Neural cell (in vitro differentiated cells): ENCODE data around the gene CLDN14. TPM values are rescaled to one million over a fixed set of nuclear protein-coding genes. Genes with fewer than 3 reads are reported as not detected.

Experiments
- H2AFZ ChIP-seq: fragments of 200-600, 300-800 bp; sonication (generic), shearing (Covaris generic); 2 replicates; pipeline ENCODE4 v1.6.0; 2014; ENCODE audit warnings: low read depth, mild to moderate bottlenecking, antibody characterized with exemption, low read length, moderate library complexity
- H3F3A ChIP-seq: fragments of 200-600 bp; shearing (Covaris generic); 2 replicates; pipeline ENCODE4 v1.6.1; 2016; ENCODE audit warnings: mild to moderate bottlenecking, moderate library complexity, mixed read lengths, antibody characterized with exemption, low read length; ENCODE audit not compliant: insufficient read depth, poor library complexity, severe bottlenecking
- H3K27ac ChIP-seq: fragments of 200-600, 300-800 bp; sonication (generic), shearing (Covaris generic); 2 replicates; pipeline ENCODE4 v1.5.1; 2014; ENCODE audit warnings: mild to moderate bottlenecking, low read length, moderate library complexity
- H3K27me3 ChIP-seq: fragments of 300-800, 200-600 bp; sonication (generic), shearing (Covaris generic); 2 replicates; pipeline ENCODE4 v1.6.0; 2014; ENCODE audit warnings: mild to moderate bottlenecking, low read depth, low read length, moderate library complexity; ENCODE audit not compliant: insufficient read depth
- H3K36me3 ChIP-seq: fragments of 300-800, 200-600 bp; sonication (generic), shearing (Covaris generic); 2 replicates; pipeline ENCODE4 v1.5.1; 2014; ENCODE audit warnings: mild to moderate bottlenecking, antibody characterized with exemption, low read length, moderate library complexity; ENCODE audit not compliant: insufficient read depth
- H3K4me2 ChIP-seq: fragments of 300-800, 200-600 bp; sonication (generic), shearing (Covaris generic); 2 replicates; pipeline ENCODE4 v1.6.0; 2014; ENCODE audit warnings: mild to moderate bottlenecking, low read length
- H3K4me3 ChIP-seq: fragments of 300-800, 200-600 bp; sonication (generic), shearing (Covaris generic); 2 replicates; pipeline ENCODE4 v1.5.1; 2014; ENCODE audit warnings: mild to moderate bottlenecking, low read length, moderate library complexity
- H3K79me2 ChIP-seq: fragments of 200-600 bp; shearing (Covaris generic); replicated peaks from 2 replicates; pipeline ENCODE4 v1.6.0; 2014; ENCODE audit warnings: mild to moderate bottlenecking, low read length, moderate library complexity; ENCODE audit not compliant: insufficient read depth
- H3K9ac ChIP-seq: fragments of 300-800, 200-600 bp; sonication (generic), shearing (Covaris generic); 2 replicates; pipeline ENCODE4 v1.6.1; 2016; ENCODE audit warnings: mild to moderate bottlenecking, low read length, mixed read lengths
- H3K9me2 ChIP-seq: fragments of 200-600 bp; shearing (Covaris generic); 2 replicates; pipeline ENCODE4 v1.6.1; 2016; ENCODE audit warnings: mild to moderate bottlenecking, low read length, mixed read lengths; ENCODE audit not compliant: insufficient read depth
- H3K9me3 ChIP-seq: fragments of 200-600, 300-800 bp; sonication (generic), shearing (Covaris generic); 2 replicates; pipeline ENCODE4 v1.6.1; 2016; ENCODE audit warnings: mild to moderate bottlenecking, mixed run types, low read length, moderate library complexity, mixed read lengths
- H4K20me1 ChIP-seq: fragments of 200-600 bp; shearing (Covaris generic); 2 replicates; pipeline ENCODE4 v1.6.1; 2016; ENCODE audit warnings: mild to moderate bottlenecking, mixed run types; ENCODE audit not compliant: insufficient read depth
- EP300 ChIP-seq: fragments of 450-650 bp; conservative IDR thresholded peaks from 2 replicates; pipeline ENCODE4 v1.6.1; 2014; ENCODE audit warnings: antibody characterized with exemption, mild to moderate bottlenecking, moderate library complexity; ENCODE audit not compliant: poor library complexity, severe bottlenecking
- EZH2 ChIP-seq: fragments of 200-600, 300-800 bp; shearing (Covaris generic), sonication (generic); IDR thresholded peaks from 2 replicates; pipeline ENCODE4 v1.6.1; 2014; ENCODE audit warnings: antibody characterized with exemption, low read length, borderline replicate concordance, mild to moderate bottlenecking; ENCODE audit not compliant: insufficient read depth, poor library complexity, severe bottlenecking
- MXI1 ChIP-seq: fragments of 450-650 bp; conservative IDR thresholded peaks from 2 replicates; pipeline ENCODE4 v1.6.1; 2014; ENCODE audit warnings: antibody characterized with exemption, mild to moderate bottlenecking; ENCODE audit not compliant: poor library complexity, severe bottlenecking
- POLR2AphosphoS5 ChIP-seq: IDR thresholded peaks from 2 replicates; pipeline ENCODE4 v1.6.1; 2012
- RAD21 ChIP-seq: fragments of 450-650 bp; conservative IDR thresholded peaks from 2 replicates; pipeline ENCODE4 v1.6.1; 2014; ENCODE audit warnings: antibody characterized with exemption, mild to moderate bottlenecking, moderate library complexity
- SMC3 ChIP-seq: fragments of 450-650 bp; conservative IDR thresholded peaks from 2 replicates; pipeline ENCODE4 v1.6.1; 2014; ENCODE audit warnings: antibody characterized with exemption, mild to moderate bottlenecking, moderate library complexity; ENCODE audit not compliant: poor library complexity
- TAF1 ChIP-seq: IDR thresholded peaks from 2 replicates; pipeline ENCODE4 v1.6.1; 2012; ENCODE audit warnings: low read depth
- polyA plus RNA-seq: library from polyadenylated mRNA; depleted of rRNA; stranded (reverse); fragments of >200 nt; gene quantifications from 2 replicates; pipeline ENCODE4 v1.2.3, GENCODE V29; 2014
- TF ChIP-seq, protein P1 (sequence below): IDR thresholded peaks from 2 replicates; pipeline ENCODE4 v1.6.1; 2012; ENCODE audit warnings: borderline replicate concordance
- TF ChIP-seq, protein P2 (sequence below): fragments of 450-650 bp; IDR thresholded peaks from 2 replicates; pipeline ENCODE4 v1.5.1; 2014; ENCODE audit warnings: antibody characterized with exemption, mild to moderate bottlenecking, moderate library complexity; ENCODE audit not compliant: poor library complexity, severe bottlenecking

The CLDN14 gene
- polyA plus RNA-seq, 1 donor from 2014 or later, result not detected

DNA sequence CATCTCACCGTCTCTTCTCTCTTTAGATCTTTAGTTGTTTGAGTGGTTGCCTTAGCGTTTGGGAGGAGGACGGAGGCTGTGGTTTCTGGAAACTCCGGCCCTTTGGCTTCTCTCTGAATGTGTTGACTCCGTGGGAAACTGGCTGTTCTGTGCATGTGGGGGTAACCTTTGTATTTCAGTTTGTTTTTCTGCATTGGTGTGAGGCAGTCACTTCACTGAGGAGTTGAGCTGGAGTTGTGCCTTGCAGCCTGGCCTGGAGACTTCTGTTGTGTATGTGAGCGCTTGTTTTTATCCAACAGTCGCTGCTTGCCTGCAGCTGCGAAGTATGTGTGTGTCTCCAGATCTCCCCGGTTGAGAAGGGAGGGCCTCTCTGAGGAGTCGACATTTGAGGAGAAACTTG is 33.6 kb downstream of the CLDN14 start:
- H3K36me3 ChIP-seq, result no peaks in the 10 kb centered on the region
- H3K4me2 ChIP-seq, result no peak overlapping the region
- no peaks in the 10 kb centered on the region for H3K27me3 ChIP-seq
- H3F3A ChIP-seq, result no peaks in the 10 kb centered on the region
- H3K27ac ChIP-seq, result no peak overlapping the region
- no peak overlapping the region for H3K9ac ChIP-seq
- no peaks in the 10 kb centered on the region for H3K9me3 ChIP-seq
- no peaks in the 10 kb centered on the region for H4K20me1 ChIP-seq
- TF ChIP-seq POLR2AphosphoS5, result no peak
- TF ChIP-seq, protein P1, sequence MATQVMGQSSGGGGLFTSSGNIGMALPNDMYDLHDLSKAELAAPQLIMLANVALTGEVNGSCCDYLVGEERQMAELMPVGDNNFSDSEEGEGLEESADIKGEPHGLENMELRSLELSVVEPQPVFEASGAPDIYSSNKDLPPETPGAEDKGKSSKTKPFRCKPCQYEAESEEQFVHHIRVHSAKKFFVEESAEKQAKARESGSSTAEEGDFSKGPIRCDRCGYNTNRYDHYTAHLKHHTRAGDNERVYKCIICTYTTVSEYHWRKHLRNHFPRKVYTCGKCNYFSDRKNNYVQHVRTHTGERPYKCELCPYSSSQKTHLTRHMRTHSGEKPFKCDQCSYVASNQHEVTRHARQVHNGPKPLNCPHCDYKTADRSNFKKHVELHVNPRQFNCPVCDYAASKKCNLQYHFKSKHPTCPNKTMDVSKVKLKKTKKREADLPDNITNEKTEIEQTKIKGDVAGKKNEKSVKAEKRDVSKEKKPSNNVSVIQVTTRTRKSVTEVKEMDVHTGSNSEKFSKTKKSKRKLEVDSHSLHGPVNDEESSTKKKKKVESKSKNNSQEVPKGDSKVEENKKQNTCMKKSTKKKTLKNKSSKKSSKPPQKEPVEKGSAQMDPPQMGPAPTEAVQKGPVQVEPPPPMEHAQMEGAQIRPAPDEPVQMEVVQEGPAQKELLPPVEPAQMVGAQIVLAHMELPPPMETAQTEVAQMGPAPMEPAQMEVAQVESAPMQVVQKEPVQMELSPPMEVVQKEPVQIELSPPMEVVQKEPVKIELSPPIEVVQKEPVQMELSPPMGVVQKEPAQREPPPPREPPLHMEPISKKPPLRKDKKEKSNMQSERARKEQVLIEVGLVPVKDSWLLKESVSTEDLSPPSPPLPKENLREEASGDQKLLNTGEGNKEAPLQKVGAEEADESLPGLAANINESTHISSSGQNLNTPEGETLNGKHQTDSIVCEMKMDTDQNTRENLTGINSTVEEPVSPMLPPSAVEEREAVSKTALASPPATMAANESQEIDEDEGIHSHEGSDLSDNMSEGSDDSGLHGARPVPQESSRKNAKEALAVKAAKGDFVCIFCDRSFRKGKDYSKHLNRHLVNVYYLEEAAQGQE, result no peak
- no peak for TF ChIP-seq TAF1
- no peak for TF ChIP-seq SMC3
- TF ChIP-seq, protein P2, sequence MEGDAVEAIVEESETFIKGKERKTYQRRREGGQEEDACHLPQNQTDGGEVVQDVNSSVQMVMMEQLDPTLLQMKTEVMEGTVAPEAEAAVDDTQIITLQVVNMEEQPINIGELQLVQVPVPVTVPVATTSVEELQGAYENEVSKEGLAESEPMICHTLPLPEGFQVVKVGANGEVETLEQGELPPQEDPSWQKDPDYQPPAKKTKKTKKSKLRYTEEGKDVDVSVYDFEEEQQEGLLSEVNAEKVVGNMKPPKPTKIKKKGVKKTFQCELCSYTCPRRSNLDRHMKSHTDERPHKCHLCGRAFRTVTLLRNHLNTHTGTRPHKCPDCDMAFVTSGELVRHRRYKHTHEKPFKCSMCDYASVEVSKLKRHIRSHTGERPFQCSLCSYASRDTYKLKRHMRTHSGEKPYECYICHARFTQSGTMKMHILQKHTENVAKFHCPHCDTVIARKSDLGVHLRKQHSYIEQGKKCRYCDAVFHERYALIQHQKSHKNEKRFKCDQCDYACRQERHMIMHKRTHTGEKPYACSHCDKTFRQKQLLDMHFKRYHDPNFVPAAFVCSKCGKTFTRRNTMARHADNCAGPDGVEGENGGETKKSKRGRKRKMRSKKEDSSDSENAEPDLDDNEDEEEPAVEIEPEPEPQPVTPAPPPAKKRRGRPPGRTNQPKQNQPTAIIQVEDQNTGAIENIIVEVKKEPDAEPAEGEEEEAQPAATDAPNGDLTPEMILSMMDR, result no peak
- TF ChIP-seq MXI1, result no peak
- TF ChIP-seq EZH2, result no peak
- no peak for TF ChIP-seq EP300
- no peak for TF ChIP-seq RAD21
- no peak overlapping the region for H2AFZ ChIP-seq
- no peak overlapping the region for H3K4me3 ChIP-seq
- no peaks in the 10 kb centered on the region for H3K9me2 ChIP-seq
- H3K79me2 ChIP-seq, result no peaks in the 10 kb centered on the region

DNA sequence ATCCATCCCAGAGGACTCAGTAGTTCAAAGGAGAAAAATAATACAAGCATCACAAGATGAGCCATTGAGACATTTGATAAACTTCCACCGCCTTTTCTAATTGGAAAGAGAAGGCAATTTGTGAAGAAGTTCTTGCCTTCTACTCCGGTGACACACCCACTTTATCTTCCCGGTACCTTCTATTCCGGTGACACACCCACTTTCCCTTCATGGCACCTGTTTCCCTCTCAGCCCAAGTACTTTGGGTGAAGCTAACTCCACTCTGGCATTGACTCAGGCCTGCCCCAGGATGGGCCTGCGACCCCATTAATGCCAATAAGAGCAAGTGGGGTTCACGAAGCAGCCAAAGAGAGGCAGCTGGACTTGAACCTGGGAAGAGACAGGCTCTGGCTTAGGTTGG is 38.2 kb downstream of the CLDN14 start:
- H3K79me2 ChIP-seq, result no peaks in the 10 kb centered on the region
- TF ChIP-seq EP300 (no peak), EZH2 (no peak), SMC3 (no peak), TAF1 (no peak), MXI1 (no peak)
- TF ChIP-seq, protein P1, result no peak
- TF ChIP-seq, protein P2, result no peak
- H3K4me2 ChIP-seq, result no peak overlapping the region
- no peak overlapping the region for H3K4me3 ChIP-seq
- no peaks in the 10 kb centered on the region for H3K36me3 ChIP-seq
- H3F3A ChIP-seq, result no peaks in the 10 kb centered on the region
- no peaks in the 10 kb centered on the region for H3K9me2 ChIP-seq
- no peaks in the 10 kb centered on the region for H3K27me3 ChIP-seq
- H3K9me3 ChIP-seq, result no peaks in the 10 kb centered on the region
- H3K9ac ChIP-seq, result no peak overlapping the region
- H2AFZ ChIP-seq, result no peak overlapping the region
- H3K27ac ChIP-seq, result no peak overlapping the region
- H4K20me1 ChIP-seq, result no peaks in the 10 kb centered on the region
